Pancreas (tissue), 10 donors: Measurements from ENCODE around the gene LY6G5B. TPM values are rescaled to one million over a fixed set of nuclear protein-coding genes. Genes with fewer than 3 reads are reported as not detected.

ENCODE experiments used
- ATAC-seq, 4 donors: fragments of 200-7000 bp; cut with Tn5 transposase; one replicate each; pipeline versions ENCODE4 v1.8.0 to v1.9.1; 2020; ENCODE audit warnings: mild to moderate bottlenecking in 4 of 4, moderate library complexity in 4 of 4
- DNase-seq, 6 donors: peaks; one replicate each; pipeline ENCODE4 v3.0.0-alpha.2; 2020
- FAIRE-seq: peaks from 2 replicates; lab custom pipeline; 2012; peaks lifted over from hg19 to GRCh38; lab: Jason Lieb, UNC
- H3K27ac ChIP-seq, 4 donors: fragments of 200-600 bp; sonication (generic); 1 replicate in 3 of 4; 2 replicates in 1 of 4; pipeline versions ENCODE4 v1.5.0 to v1.8.0; 2020
- H3K27me3 ChIP-seq, 4 donors: fragments of 200-600 bp; one replicate each; pipeline ENCODE4 v1.8.0; 2021
- H3K36me3 ChIP-seq, 3 donors: fragments of 200-600 bp; sonication (generic) in 1 of 3; one replicate each; pipeline versions ENCODE4 v1.5.0 to v1.8.0; 2020 to 2021
- H3K4me1 ChIP-seq, 3 donors: fragments of 200-600 bp; one replicate each; pipeline ENCODE4 v1.8.0; 2021
- H3K4me3 ChIP-seq, 4 donors: fragments of 200-600 bp; sonication (generic) in 2 of 4; one replicate each; pipeline versions ENCODE4 v1.5.0 to v1.8.0; 2020 to 2021
- H3K9me3 ChIP-seq, 4 donors: fragments of 200-600 bp; one replicate each; pipeline ENCODE4 v1.8.0; 2021
- WGBS, 2 donors: extraction: QIAGEN DNeasy Blood & Tissue Kit; methylation state at CpG; one replicate each; pipeline ENCODE4 v1.1.7; 2013; 5-methylcytosine and 5-hydroxymethylcytosine counted together
- intact Hi-C, 3 donors: fragments of 100-400 bp; cut with DNase I; formaldehyde crosslinking; loops; one replicate each; pipeline versions ENCODE4 v1.11.1 to v1.14.2; 2022
- polyA plus RNA-seq, 2 donors: library from polyadenylated mRNA; stranded (reverse); fragments of 200-250 nt; gene quantifications; one replicate each; pipeline ENCODE4 v1.2.3, GENCODE V29; 2013
- total RNA-seq, 6 donors: library from RNA; stranded (reverse); fragmentation: NEBNext Ultra II Directional in 4 of 6; extraction: Animal tissue kit (Norgen Biotek cat#: 25700) in 4 of 6; gene quantifications; one replicate each; pipeline versions ENCODE4 v1.2.1 to v1.2.4, GENCODE V29; 2021 to 2023
- TF ChIP-seq, protein P1 (sequence below), 4 donors: fragments of 200-600 bp; sonication (generic) in 3 of 4; IDR thresholded peaks; one replicate each; pipeline versions ENCODE4 v1.5.0 to v1.8.0; 2021; ENCODE audit warnings: antibody characterized with exemption in 4 of 4
- donor health status: healthy with polysubstance abuse.
- donor health status: DM: no; HTN: no; CAD: no; lungs with moderate emphysema.
- donor health status: DM: no; HTN: no; CAD: no.
- donor health status: control.
- donor health status: control.
- donor health status: Bipolar disorder and iron deficiency.
- donor health status: DM: yes; HTN: yes; CAD: no.
- donor health status: DM: no; HTN: no; CAD: no.
- donor health status: DM: no; HTN: no; CAD: no.
- donor health status: DM: yes; HTN: yes; CAD: no.

The LY6G5B gene
- total and polyA plus RNA-seq, 8 donors = 3.0 to 11.4 (median 4.8) TPM

- Histone ChIP-seq H3K27me3 (no peaks in the 10 kb centered on the region), H3K4me3 (no peak overlapping the region), H3K9me3 (no peaks in the 10 kb centered on the region), H3K27ac (no peak overlapping the region), H3K4me1 (peaks cover 0 to 3% (median 1%) of the 10 kb centered on the region in 3 donors), H3K36me3 (peaks cover 0 to 14% (median 12%) of the 10 kb centered on the region in 3 donors)
- intact Hi-C loops = no loop called here
- TF ChIP-seq, protein P1, sequence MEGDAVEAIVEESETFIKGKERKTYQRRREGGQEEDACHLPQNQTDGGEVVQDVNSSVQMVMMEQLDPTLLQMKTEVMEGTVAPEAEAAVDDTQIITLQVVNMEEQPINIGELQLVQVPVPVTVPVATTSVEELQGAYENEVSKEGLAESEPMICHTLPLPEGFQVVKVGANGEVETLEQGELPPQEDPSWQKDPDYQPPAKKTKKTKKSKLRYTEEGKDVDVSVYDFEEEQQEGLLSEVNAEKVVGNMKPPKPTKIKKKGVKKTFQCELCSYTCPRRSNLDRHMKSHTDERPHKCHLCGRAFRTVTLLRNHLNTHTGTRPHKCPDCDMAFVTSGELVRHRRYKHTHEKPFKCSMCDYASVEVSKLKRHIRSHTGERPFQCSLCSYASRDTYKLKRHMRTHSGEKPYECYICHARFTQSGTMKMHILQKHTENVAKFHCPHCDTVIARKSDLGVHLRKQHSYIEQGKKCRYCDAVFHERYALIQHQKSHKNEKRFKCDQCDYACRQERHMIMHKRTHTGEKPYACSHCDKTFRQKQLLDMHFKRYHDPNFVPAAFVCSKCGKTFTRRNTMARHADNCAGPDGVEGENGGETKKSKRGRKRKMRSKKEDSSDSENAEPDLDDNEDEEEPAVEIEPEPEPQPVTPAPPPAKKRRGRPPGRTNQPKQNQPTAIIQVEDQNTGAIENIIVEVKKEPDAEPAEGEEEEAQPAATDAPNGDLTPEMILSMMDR (IDR thresholded peaks at IDR 0.05) = no peak
- ATAC-seq (no peak), DNase-seq (no peak), FAIRE-seq (no peak)
- 87 to 94% methylated on average over 5 of the region's 5 CpGs for WGBS, 2 donors
These were observed 16.7 kb downstream of the LY6G5B start for GRCh38 chr6:31686483-31686882.

GRCh38 chr6:31687321-31687720, 17.5 kb downstream of the LY6G5B start:
- WGBS, 2 donors = 88 to 90% methylated on average over 8 of the region's 8 CpGs
- H3K27ac ChIP-seq = no peak overlapping the region
- H3K4me1 ChIP-seq = no peaks in the 10 kb centered on the region
- intact Hi-C loops = no loop called here
- DNase-seq (no peak), ATAC-seq (no peak), FAIRE-seq (no peak)
- H3K4me3 ChIP-seq = no peak overlapping the region
- peaks cover 0 to 14% (median 12%) of the 10 kb centered on the region in 3 donors for H3K36me3 ChIP-seq
- TF ChIP-seq, protein P1 (IDR thresholded peaks at IDR 0.05) = no peak
- H3K27me3 ChIP-seq = no peaks in the 10 kb centered on the region
- H3K9me3 ChIP-seq = no peaks in the 10 kb centered on the region

DNA sequence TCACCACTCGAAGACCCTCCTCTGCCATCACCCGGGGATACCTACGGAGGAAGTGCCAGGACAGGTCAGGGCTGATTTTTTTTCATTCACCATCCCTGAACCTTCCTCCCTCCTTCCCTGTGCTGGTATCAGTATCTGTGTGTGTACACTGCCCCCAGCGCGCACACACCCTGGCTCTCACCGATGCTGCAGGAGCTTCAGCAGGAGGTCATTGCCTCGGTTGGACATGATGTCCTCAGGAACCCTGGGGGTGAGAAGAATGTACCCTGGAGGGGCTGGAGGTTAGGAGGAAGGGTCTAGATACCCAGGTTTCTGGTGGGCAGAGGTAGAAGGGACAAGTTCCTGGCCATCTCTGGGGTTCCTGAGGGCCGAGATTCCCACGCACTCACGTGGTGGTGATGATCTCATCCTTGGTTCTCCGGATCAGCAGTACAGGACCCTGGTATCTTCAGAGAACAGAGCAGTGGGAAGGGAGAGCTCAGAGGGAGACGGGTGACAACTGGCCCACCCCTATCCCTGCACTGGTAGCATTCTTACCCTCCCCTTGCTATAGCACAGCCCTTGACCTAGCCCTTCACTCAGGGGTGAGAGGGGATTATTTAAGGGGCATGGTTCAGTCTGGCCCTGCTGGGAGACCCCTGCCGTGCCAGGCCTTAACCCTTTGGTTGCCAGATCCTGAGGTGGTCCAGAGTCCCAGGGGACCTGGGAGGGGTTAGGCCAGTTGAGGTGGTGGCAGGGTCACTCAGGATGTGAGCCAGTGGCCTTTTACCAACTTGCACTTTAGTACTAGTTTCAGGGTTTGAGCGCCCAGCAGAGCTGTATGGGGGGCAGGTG, 18.3 kb downstream of the LY6G5B start:
- FAIRE-seq = no peak
- no peaks in the 10 kb centered on the region for H3K9me3 ChIP-seq
- 84 to 85% methylated on average over 14 of the region's 14 CpGs for WGBS, 2 donors
- H3K27ac ChIP-seq = no peak overlapping the region
- DNase-seq = no peak
- TF ChIP-seq, protein P1 (IDR thresholded peaks at IDR 0.05) = no peak
- no peak for ATAC-seq
- H3K4me1 ChIP-seq = no peaks in the 10 kb centered on the region
- intact Hi-C loops = no loop called here
- peaks cover 0 to 17% (median 12%) of the 10 kb centered on the region in 3 donors for H3K36me3 ChIP-seq
- H3K27me3 ChIP-seq = no peaks in the 10 kb centered on the region
- H3K4me3 ChIP-seq = no peak overlapping the region

DNA sequence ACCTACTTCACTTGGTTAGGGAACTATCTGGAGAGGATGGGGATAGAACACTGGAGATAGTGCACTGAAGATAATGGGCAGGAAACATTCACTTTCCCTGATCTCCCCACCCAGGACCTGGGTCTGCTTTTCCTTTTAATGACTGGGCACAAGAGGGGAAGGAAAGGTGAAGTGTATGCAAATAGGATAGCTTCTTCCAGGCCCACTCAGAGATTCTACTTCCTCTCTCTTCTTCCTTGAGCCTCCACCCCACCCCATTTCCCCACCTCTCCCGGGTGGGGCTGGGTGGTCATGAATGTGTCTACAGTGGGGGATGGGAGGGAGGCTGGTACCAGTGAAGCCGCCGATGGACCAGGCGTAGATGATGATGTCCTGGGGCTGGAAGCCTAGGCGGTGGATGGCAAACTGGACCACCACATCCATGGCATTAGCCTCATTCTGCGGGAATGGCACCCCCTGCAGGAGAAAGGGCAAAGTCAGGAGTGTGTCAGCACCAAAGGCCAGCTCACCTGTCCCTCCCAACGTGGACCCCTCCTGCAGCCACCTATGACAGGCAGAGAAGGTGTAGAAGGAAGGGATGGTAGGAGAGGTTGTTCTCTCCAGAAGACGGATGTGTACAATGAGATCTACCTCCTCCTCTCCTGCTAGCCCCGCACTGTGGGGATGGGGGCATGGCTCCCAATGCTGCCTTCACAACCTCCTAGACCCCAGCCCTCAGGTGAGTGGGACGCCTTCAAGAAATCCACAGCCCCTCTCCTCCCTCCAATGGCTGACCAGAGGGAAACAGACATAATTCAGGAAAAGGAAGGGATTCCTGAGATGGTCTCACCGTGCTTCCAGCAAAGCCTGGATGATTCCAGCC, 19.7 kb downstream of the LY6G5B start:
- intact Hi-C loops = no loop called here
- Histone ChIP-seq H3K4me1 (no peaks in the 10 kb centered on the region), H3K9me3 (no peaks in the 10 kb centered on the region), H3K27me3 (no peaks in the 10 kb centered on the region), H3K36me3 (peaks cover 0 to 20% (median 17%) of the 10 kb centered on the region in 3 donors), H3K27ac (no peak overlapping the region), H3K4me3 (no peak overlapping the region)
- TF ChIP-seq, protein P1 (IDR thresholded peaks at IDR 0.05) = peak in 1 of 4 donors; percentile 9
- WGBS, 2 donors = 78 to 81% methylated on average over 11 of the region's 11 CpGs
- ATAC-seq (peak in 1 of 4 donors; percentile 16), FAIRE-seq (no peak), DNase-seq (no peak)
